ENCODE measurements around the gene FBRSL1. TPM values are rescaled to one million over a fixed set of nuclear protein-coding genes. Genes with fewer than 3 reads are reported as not detected.

Gene FBRSL1
- total RNA-seq, 1 donor from 2014 or later, result 211 TPM

DNA sequence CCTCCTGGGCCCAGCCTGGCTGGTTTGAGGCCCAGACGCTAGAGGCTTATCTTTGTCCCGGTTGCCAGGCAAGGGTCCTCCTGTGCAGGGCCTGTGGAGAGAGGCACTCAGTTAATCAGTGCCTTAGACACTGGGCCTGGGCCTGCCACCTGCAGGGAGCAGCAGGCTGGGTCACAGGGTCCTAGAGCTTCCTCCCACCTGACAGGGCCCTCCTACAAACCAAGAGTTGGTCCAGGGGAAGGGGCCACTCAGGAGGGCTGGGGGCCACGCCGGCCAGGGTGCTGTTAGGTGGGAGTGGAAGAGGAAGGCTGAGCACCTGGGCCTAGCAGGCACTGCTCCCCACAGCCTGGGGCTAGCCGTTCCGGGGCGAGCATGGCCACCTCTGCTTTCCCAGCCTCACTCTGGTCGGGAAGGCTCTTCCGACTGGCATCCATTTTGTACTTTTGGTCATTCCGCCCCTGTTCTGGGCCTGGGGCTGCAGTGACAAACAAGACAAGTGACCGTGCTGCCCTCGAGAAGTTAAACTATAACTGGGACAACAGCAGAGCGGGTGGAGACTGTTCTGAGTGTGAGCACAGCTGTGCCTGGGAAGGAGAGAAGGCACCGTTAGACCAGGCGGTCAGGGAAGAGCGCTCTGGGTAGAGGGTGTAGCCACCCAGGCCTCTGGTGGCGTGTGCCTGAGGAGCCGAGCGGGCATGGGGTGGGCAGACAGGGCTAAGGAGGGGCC is 27.2 kb downstream of the FBRSL1 start:
- peaks cover 24% of the 10 kb centered on the region for H3K9me3 Mint-ChIP-seq (ENCODE audit: unreplicated experiment)
- peaks cover 16% of the 10 kb centered on the region for H3K27me3 Mint-ChIP-seq (ENCODE audit: unreplicated experiment)
- DNase-seq, result no peak
- no peak overlapping the region for H3K27ac Mint-ChIP-seq (ENCODE audit: unreplicated experiment)
- peaks cover 21% of the 10 kb centered on the region for H3K36me3 Mint-ChIP-seq (ENCODE audit: unreplicated experiment)
- H3K4me1 Mint-ChIP-seq (ENCODE audit: low read depth, unreplicated experiment), result peaks cover 15% of the 10 kb centered on the region
- no peak overlapping the region for H3K4me3 Mint-ChIP-seq (ENCODE audit: unreplicated experiment)
- TF ChIP-seq, protein P1, sequence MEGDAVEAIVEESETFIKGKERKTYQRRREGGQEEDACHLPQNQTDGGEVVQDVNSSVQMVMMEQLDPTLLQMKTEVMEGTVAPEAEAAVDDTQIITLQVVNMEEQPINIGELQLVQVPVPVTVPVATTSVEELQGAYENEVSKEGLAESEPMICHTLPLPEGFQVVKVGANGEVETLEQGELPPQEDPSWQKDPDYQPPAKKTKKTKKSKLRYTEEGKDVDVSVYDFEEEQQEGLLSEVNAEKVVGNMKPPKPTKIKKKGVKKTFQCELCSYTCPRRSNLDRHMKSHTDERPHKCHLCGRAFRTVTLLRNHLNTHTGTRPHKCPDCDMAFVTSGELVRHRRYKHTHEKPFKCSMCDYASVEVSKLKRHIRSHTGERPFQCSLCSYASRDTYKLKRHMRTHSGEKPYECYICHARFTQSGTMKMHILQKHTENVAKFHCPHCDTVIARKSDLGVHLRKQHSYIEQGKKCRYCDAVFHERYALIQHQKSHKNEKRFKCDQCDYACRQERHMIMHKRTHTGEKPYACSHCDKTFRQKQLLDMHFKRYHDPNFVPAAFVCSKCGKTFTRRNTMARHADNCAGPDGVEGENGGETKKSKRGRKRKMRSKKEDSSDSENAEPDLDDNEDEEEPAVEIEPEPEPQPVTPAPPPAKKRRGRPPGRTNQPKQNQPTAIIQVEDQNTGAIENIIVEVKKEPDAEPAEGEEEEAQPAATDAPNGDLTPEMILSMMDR (IDR thresholded peaks at IDR 0.05; ENCODE audit: partially characterized antibody, unreplicated experiment), result no peak

- TF ChIP-seq, protein P1 (IDR thresholded peaks at IDR 0.05; ENCODE audit: partially characterized antibody, unreplicated experiment), result no peak
- Mint-ChIP-seq H3K27me3 (ENCODE audit: unreplicated experiment) (peaks cover 16% of the 10 kb centered on the region), H3K9me3 (ENCODE audit: unreplicated experiment) (peaks cover 24% of the 10 kb centered on the region), H3K36me3 (ENCODE audit: unreplicated experiment) (peaks cover 21% of the 10 kb centered on the region), H3K27ac (ENCODE audit: unreplicated experiment) (no peak overlapping the region), H3K4me1 (ENCODE audit: low read depth, unreplicated experiment) (peaks cover 15% of the 10 kb centered on the region), H3K4me3 (ENCODE audit: unreplicated experiment) (no peak overlapping the region)
- DNase-seq, result no peak
These were observed 27.8 kb downstream of the FBRSL1 start for GRCh38 chr12:132517740-132518100.

GRCh38 chr12:132518354-132518992 is 28.5 kb downstream of the FBRSL1 start:
- peaks cover 16% of the 10 kb centered on the region for H3K27me3 Mint-ChIP-seq (ENCODE audit: unreplicated experiment)
- H3K27ac Mint-ChIP-seq (ENCODE audit: unreplicated experiment), result peak overlapping the region; percentile 50
- H3K4me3 Mint-ChIP-seq (ENCODE audit: unreplicated experiment), result no peak overlapping the region

DNA sequence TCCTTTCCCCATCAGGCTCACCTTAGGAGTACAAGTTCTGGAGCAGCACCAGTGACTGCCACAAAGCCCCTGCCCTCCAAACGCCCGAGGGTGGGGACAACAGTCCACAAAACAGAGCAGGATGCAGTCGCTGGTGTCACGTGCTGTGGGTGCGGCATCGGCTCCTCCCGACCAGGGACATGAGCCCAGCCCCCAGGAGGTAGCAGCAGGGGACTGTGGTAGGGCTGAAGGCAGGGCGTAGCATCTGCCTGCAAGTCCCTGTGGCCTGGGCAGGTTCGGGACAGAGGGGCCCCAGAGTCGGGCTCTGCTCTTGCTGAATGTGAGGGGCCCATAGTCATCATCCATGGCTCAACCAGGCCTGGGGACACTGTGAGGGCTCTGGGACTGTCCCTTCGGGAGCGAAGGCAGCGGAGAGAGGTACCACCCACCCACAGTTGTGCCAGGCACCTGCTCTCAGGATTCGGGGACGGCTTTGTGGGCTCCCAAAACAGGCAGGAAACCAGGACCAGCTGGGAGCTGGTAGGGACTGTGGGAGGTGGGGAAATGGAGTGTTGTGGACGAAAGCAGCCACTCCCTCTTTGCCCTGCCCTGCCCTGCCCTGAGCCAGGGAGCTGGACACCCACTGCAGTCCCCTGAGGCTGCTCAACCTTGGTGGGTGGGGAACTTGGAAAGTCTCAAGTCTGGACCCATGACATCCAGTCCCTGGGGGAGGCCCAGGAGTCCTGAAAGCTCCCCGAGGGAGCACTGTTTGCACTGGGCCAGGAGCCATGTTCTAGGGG is 30.7 kb downstream of the FBRSL1 start:
- DNase-seq, result no peak
- H3K4me1 Mint-ChIP-seq (ENCODE audit: low read depth, unreplicated experiment), result peaks cover 10% of the 10 kb centered on the region
- no peak overlapping the region for H3K4me3 Mint-ChIP-seq (ENCODE audit: unreplicated experiment)
- TF ChIP-seq, protein P1 (IDR thresholded peaks at IDR 0.05; ENCODE audit: partially characterized antibody, unreplicated experiment), result no peak
- no peak overlapping the region for H3K27ac Mint-ChIP-seq (ENCODE audit: unreplicated experiment)
- H3K9me3 Mint-ChIP-seq (ENCODE audit: unreplicated experiment), result peaks cover 20% of the 10 kb centered on the region
- H3K27me3 Mint-ChIP-seq (ENCODE audit: unreplicated experiment), result peaks cover 16% of the 10 kb centered on the region
- H3K36me3 Mint-ChIP-seq (ENCODE audit: unreplicated experiment), result peaks cover 21% of the 10 kb centered on the region

More at GRCh38 chr12:132518354-132518992, 28.5 kb downstream of the FBRSL1 start:
- Mint-ChIP-seq H3K4me1 (ENCODE audit: low read depth, unreplicated experiment) (peaks cover 10% of the 10 kb centered on the region), H3K36me3 (ENCODE audit: unreplicated experiment) (peaks cover 21% of the 10 kb centered on the region), H3K9me3 (ENCODE audit: unreplicated experiment) (peaks cover 21% of the 10 kb centered on the region)
- DNase-seq, result no peak
- TF ChIP-seq, protein P1 (IDR thresholded peaks at IDR 0.05; ENCODE audit: partially characterized antibody, unreplicated experiment), result no peak

Measured in glutamatergic neuron (in vitro differentiated cells).